Measurements from ENCODE around the gene F2RL1.

DNA sequence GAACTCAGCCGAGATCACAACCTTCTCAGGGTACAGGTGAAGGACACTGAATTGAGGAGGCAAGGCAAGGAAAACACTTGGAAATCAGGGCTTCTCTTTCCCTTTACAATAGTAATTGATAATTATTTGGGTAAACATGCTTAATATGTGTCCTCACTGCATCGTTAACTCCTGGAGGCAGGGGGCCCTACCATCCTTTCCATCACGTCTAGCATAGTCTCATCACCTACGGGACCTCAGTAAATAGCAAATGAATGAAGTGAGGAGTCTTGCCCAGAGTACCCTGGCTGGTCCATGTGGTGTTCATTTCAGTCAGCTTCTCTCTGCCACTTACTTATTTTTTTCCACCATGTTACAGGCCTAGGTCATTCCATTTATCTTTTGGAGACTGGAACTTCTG, 2.3 kb downstream of the F2RL1 start:
- TF ChIP-seq FOSL1 (IDR thresholded peaks at IDR 0.05; ENCODE audit: insufficient read depth, low read depth, low read length) (no peak), HDAC2 (IDR thresholded peaks at IDR 0.05; ENCODE audit: borderline replicate concordance in 1 of 2, low read depth in 2 of 2, low read length in 2 of 2) (no peak), CHD2 (IDR thresholded peaks at IDR 0.05; ENCODE audit: low read length) (no peak), POLR2AphosphoS5 (IDR thresholded peaks at IDR 0.05; ENCODE audit: low read depth, low read length) (no peak), JUND (IDR thresholded peaks at IDR 0.05; ENCODE audit: low read length) (no peak)
- TF ChIP-seq, protein P1, sequence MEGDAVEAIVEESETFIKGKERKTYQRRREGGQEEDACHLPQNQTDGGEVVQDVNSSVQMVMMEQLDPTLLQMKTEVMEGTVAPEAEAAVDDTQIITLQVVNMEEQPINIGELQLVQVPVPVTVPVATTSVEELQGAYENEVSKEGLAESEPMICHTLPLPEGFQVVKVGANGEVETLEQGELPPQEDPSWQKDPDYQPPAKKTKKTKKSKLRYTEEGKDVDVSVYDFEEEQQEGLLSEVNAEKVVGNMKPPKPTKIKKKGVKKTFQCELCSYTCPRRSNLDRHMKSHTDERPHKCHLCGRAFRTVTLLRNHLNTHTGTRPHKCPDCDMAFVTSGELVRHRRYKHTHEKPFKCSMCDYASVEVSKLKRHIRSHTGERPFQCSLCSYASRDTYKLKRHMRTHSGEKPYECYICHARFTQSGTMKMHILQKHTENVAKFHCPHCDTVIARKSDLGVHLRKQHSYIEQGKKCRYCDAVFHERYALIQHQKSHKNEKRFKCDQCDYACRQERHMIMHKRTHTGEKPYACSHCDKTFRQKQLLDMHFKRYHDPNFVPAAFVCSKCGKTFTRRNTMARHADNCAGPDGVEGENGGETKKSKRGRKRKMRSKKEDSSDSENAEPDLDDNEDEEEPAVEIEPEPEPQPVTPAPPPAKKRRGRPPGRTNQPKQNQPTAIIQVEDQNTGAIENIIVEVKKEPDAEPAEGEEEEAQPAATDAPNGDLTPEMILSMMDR (IDR thresholded peaks at IDR 0.05; ENCODE audit: control extremely low read depth in 1 of 3, insufficient read depth in 1 of 3, low read depth in 1 of 3, low read length in 3 of 3), result peak in 1 of 3 experiments; percentile 7; a peak in 1 of 4 replicates
